Fibroblast of lung (primary cell): ENCODE data around the gene ISYNA1.

Experiments
- EZH2 ChIP-seq: IDR thresholded peaks from 2 replicates; pipeline ENCODE4 v1.5.1; 2012; ENCODE audit warnings: low read length, control low read depth, mild to moderate bottlenecking; ENCODE audit errors: missing control alignments
- TF ChIP-seq, protein P1 (sequence below), 2 donors: IDR thresholded peaks in 1 of 2; conservative IDR thresholded peaks in 1 of 2; 1 replicate in 1 of 2; 2 replicates in 1 of 2; pipeline ENCODE4 v1.5.1; 2011 to 2012; ENCODE audit warnings: low read length in 2 of 2, control low read depth in 1 of 2, inconsistent platforms in 1 of 2, low read depth in 1 of 2, mild to moderate bottlenecking in 1 of 2

DNA sequence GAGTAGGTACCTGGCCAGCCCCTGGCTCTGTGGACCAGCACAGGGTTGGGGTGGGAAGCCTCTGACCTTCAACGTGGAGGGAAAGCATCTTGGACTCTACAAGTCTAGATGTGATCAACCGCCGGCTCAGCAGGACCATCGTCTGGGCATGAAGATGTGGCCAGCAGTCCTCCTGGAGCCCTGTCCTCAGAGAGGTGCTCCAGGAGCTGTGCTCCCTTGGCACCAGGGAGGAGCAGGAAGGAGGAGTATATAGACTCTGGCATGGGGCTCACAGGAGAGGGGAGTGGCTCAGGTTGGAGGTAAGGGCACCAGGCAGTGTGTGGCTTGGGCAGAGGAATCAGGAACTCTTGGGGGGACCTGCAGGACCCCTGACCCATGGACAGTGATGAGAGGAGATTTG lies 18.3 kb upstream of the ISYNA1 start:
- TF ChIP-seq, protein P1, sequence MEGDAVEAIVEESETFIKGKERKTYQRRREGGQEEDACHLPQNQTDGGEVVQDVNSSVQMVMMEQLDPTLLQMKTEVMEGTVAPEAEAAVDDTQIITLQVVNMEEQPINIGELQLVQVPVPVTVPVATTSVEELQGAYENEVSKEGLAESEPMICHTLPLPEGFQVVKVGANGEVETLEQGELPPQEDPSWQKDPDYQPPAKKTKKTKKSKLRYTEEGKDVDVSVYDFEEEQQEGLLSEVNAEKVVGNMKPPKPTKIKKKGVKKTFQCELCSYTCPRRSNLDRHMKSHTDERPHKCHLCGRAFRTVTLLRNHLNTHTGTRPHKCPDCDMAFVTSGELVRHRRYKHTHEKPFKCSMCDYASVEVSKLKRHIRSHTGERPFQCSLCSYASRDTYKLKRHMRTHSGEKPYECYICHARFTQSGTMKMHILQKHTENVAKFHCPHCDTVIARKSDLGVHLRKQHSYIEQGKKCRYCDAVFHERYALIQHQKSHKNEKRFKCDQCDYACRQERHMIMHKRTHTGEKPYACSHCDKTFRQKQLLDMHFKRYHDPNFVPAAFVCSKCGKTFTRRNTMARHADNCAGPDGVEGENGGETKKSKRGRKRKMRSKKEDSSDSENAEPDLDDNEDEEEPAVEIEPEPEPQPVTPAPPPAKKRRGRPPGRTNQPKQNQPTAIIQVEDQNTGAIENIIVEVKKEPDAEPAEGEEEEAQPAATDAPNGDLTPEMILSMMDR (conservative IDR thresholded peaks at IDR 0.05 in 1 of 2, IDR thresholded peaks at IDR 0.05 in 1 of 2; ENCODE audit: low read depth in 1 of 2, low read length in 2 of 2): no peak
- TF ChIP-seq EZH2: no peak
